HepG2 (cell line): ENCODE results near the gene PTHLH. TPM values are rescaled to one million over a fixed set of nuclear protein-coding genes. Genes with fewer than 3 reads are reported as not detected.

Experiments used
- ATRX ChIP-seq: sonication (generic); formaldehyde crosslinking; IDR thresholded peaks from 2 replicates; pipeline ENCODE4 v1.4.0; 2020; ENCODE audit warnings: missing genetic modification reagents, borderline replicate concordance
- E2F1 ChIP-seq: sonication (generic); formaldehyde crosslinking; IDR thresholded peaks from 2 replicates; pipeline ENCODE4 v1.5.0; 2020; ENCODE audit warnings: missing genetic modification reagents
- FOSL2 ChIP-seq: sonication (generic); formaldehyde crosslinking; IDR thresholded peaks from 2 replicates; pipeline ENCODE4 v1.4.0; 2020; ENCODE audit warnings: missing genetic modification reagents
- HOXA3 ChIP-seq: sonication (generic); formaldehyde crosslinking; IDR thresholded peaks from 2 replicates; pipeline ENCODE4 v1.5.0; 2020; ENCODE audit warnings: missing genetic modification reagents
- JUN ChIP-seq: sonication (generic); formaldehyde crosslinking; IDR thresholded peaks from 2 replicates; pipeline ENCODE4 v1.4.0; 2020; ENCODE audit warnings: mild to moderate bottlenecking, missing genetic modification reagents
- JUND ChIP-seq: sonication (generic); formaldehyde crosslinking; IDR thresholded peaks from 2 replicates; pipeline ENCODE4 v1.8.0; 2022; ENCODE audit warnings: mild to moderate bottlenecking, missing genetic modification reagents
- LCORL ChIP-seq, 2 experiments: fragments of 450-650 bp in 1 of 2; sonication (generic) in 1 of 2; formaldehyde crosslinking in 1 of 2; IDR thresholded peaks; 2 replicates each; pipeline versions ENCODE4 v1.5.0 to v1.6.1; 2017 to 2020; ENCODE audit warnings: antibody characterized with exemption in 1 of 2, missing genetic modification reagents in 1 of 2
- MEIS1 ChIP-seq: sonication (generic); formaldehyde crosslinking; IDR thresholded peaks from 2 replicates; pipeline ENCODE4 v1.9.0; 2021; ENCODE audit warnings: mild to moderate bottlenecking, missing genetic modification reagents, moderate library complexity, borderline replicate concordance
- NAIF1 ChIP-seq: sonication (generic); formaldehyde crosslinking; IDR thresholded peaks from 2 replicates; pipeline ENCODE4 v1.5.0; 2020; ENCODE audit warnings: mild to moderate bottlenecking, missing genetic modification reagents, borderline replicate concordance
- PBX2 ChIP-seq: IDR thresholded peaks from 2 replicates; pipeline ENCODE4 v1.6.1; 2016; ENCODE audit warnings: control low read depth
- REL ChIP-seq: sonication (generic); formaldehyde crosslinking; conservative IDR thresholded peaks from 2 replicates; pipeline ENCODE4 v1.8.0; 2022; ENCODE audit warnings: mild to moderate bottlenecking, missing genetic modification reagents, moderate library complexity
- SNAPC5 ChIP-seq: sonication (generic); formaldehyde crosslinking; IDR thresholded peaks from 2 replicates; pipeline ENCODE4 v1.8.1; 2023; ENCODE audit warnings: mild to moderate bottlenecking, missing genetic modification reagents, borderline replicate concordance
- THRA ChIP-seq: sonication (generic); formaldehyde crosslinking; IDR thresholded peaks from 2 replicates; pipeline ENCODE4 v1.4.0; 2020; ENCODE audit warnings: missing genetic modification reagents, borderline replicate concordance
- TOE1 ChIP-seq: sonication (generic); formaldehyde crosslinking; IDR thresholded peaks from 2 replicates; pipeline ENCODE4 v1.4.0; 2020; ENCODE audit warnings: mild to moderate bottlenecking, missing genetic modification reagents
- ZFP41 ChIP-seq: sonication (generic); formaldehyde crosslinking; IDR thresholded peaks from 2 replicates; pipeline ENCODE4 v1.4.0; 2020; ENCODE audit warnings: mild to moderate bottlenecking, missing genetic modification reagents, borderline replicate concordance
- ZNF280D ChIP-seq: sonication (generic); formaldehyde crosslinking; IDR thresholded peaks from 2 replicates; pipeline ENCODE4 v1.5.1; 2020; ENCODE audit warnings: mild to moderate bottlenecking, missing genetic modification reagents
- ZNF30 ChIP-seq: sonication (generic); formaldehyde crosslinking; IDR thresholded peaks from 2 replicates; pipeline ENCODE4 v1.5.0; 2020; ENCODE audit warnings: mild to moderate bottlenecking, missing genetic modification reagents
- ZNF326 ChIP-seq: sonication (generic); formaldehyde crosslinking; IDR thresholded peaks from 2 replicates; pipeline ENCODE4 v1.4.0; 2020; ENCODE audit warnings: missing genetic modification reagents, borderline replicate concordance
- ZNF772 ChIP-seq: sonication (generic); formaldehyde crosslinking; IDR thresholded peaks from 2 replicates; pipeline ENCODE4 v1.5.0; 2020; ENCODE audit warnings: mild to moderate bottlenecking, missing genetic modification reagents
- ZSCAN25 ChIP-seq: sonication (generic); formaldehyde crosslinking; IDR thresholded peaks from 2 replicates; pipeline ENCODE4 v1.8.0; 2022; ENCODE audit warnings: mild to moderate bottlenecking, missing genetic modification reagents
- polyA plus RNA-seq, 8 experiments: library from polyadenylated mRNA; depleted of rRNA in 3 of 8; stranded (reverse) in 7 of 8; unstranded in 1 of 8; fragments of >200 nt; fragmentation: Illumina TruSeq in 4 of 8; extraction: Trizol in 4 of 8; gene quantifications; 2 replicates each; pipeline versions ENCODE4 v1.2.1 to v1.2.3, GENCODE V29; 2011 to 2016; ENCODE audit warnings: low read depth in 4 of 8, missing spikeins in 1 of 8, mixed read lengths in 1 of 8; ENCODE audit not compliant: insufficient read depth in 1 of 8
- total RNA-seq, 5 experiments: library from RNA; depleted of rRNA; stranded (reverse); fragments of >200 nt; fragmentation: Illumina TruSeq; extraction: Trizol; gene quantifications; 2 replicates each; pipeline ENCODE4 v1.2.3, GENCODE V29; 2016; ENCODE audit warnings: low read depth in 1 of 5

Gene PTHLH
- total and polyA plus RNA-seq, 2 of the 13 experiments (the other 11 are each of a cell fraction or from before 2014, with no cell fraction given), result 0.22 TPM; not detected in 1

GRCh38 chr12:28021704-28022103 lies 49.2 kb upstream of the PTHLH start (continued):
- TF ChIP-seq ZNF280D (CRISPR knock-in tag) (no peak), REL (no peak), PBX2 (peak; percentile 64), NAIF1 (no peak), LCORL (IDR thresholded peaks at IDR 0.05) (no peak), LCORL (CRISPR knock-in tag; IDR thresholded peaks at IDR 0.05) (no peak), ATRX (no peak), ZSCAN25 (CRISPR knock-in tag) (no peak), JUND (CRISPR knock-in tag) (peak; percentile 48; the same call in 1 of the 2 replicates), ZNF30 (CRISPR knock-in tag) (no peak), FOSL2 (CRISPR knock-in tag) (peak; percentile 91), JUN (no peak), ZNF326 (CRISPR knock-in tag) (no peak), SNAPC5 (CRISPR knock-in tag) (no peak), ZNF772 (no peak), MEIS1 (no peak), TOE1 (no peak), THRA (CRISPR knock-in tag) (no peak), E2F1 (CRISPR knock-in tag) (no peak), HOXA3 (CRISPR knock-in tag) (no peak), ZFP41 (no peak)
